Activated CD4-positive, alpha-beta T cell treated with anti-CD3 and anti-CD28 coated beads, Interleukin-2, amount 50 U/mL, for 1 hour (primary cell): ENCODE measurements around the gene TMOD3.

Source experiments
- DNase-seq: peaks from one replicate; pipeline ENCODE4 v3.0.0-alpha.2; 2020

The TMOD3 gene

GRCh38 chr15:51828621-51829375, 655 bp upstream of the TMOD3 start:
- no peak for DNase-seq

DNA sequence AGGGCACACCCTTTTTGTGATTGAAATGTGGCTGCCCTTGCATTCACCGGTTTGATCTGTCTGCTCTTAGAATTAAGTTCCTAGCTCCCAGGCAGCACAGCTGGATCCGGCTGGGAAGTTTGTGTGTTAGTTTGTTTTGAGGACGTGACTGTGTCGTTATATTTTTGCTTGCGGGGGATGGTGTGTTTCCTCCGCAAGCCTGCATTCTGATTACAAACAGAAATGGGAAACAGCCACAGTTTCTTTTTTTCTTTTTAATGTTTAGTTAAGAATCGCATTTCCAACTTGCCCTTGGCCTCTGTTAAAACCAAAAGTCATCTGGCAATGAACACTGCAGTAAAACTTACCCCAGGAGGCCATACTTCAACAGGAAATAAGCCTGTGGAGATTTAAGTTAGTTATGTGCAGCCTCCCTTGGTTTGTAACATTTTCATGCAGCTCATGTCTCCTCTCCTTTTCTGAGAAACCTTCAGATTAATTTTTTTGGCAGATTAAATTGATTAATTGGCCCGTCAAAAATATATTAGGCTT, 888 bp downstream of the TMOD3 start:
- no peak for DNase-seq

DNA sequence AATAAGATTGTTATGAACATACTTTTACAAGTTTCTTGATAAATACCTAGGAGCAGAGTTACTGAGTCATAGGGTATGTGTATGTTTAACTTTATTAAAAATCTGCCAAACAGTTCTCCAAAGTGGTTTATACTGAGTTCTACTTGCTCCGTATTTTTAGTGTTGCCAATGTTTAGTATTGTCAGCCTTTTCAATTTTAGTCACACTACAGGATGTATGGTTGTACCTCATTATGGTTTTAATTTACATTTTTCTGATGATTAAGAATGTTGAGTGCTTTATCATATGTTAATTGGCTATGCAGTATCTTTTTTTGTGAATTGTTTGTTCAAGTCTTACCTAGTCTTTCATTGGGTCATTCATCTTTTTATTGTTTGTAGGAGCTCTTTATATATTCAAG, 4.3 kb downstream of the TMOD3 start:
- no peak for DNase-seq

GRCh38 chr15:51837792-51838251, 8.4 kb downstream of the TMOD3 start:
- DNase-seq = no peak

DNA sequence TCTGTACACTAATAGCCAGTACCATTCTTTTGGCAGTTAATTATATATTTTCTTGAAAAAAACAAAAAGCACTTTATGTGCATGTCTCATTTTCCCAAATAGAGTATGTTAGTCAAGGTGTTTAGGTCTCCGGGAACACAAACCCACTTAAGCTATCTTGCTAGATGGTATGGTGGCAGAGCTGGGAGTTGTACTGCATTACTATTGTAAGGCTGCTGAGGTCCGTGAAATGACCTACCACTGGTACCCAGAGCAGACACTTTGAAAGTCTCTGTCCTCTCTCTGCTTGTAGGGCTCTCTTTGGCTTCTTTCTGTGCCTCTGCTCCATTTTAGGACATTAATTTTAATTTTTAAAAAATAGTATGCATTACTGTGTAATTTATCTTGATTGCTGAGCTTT, 8.8 kb downstream of the TMOD3 start:
- no peak for DNase-seq

DNA sequence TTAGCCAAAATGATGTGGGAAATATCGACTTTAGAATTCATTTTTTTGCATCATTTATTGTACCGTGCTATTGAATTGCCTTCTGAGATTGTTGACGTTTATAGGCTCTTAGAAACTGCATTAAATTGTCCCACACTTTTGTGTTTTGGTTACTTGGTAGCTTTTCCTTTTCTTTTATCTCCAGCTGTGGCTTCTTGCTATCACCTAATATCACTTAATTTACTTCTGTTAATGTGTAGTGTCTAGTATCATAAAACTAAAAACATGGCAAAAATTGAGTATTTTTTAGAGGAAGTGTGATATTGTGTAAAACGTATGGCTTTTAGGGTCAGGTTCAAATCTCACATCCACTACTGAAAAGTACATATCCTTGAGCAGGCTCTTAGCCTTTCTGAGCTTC, 11.2 kb downstream of the TMOD3 start:
- no peak for DNase-seq

GRCh38 chr15:51841406-51842040, 12.1 kb downstream of the TMOD3 start:
- DNase-seq = no peak

- DNase-seq = no peak
Measured at GRCh38 chr15:51842265-51842664, 12.8 kb downstream of the TMOD3 start.

- no peak for DNase-seq
Measured at GRCh38 chr15:51842852-51843737, 13.6 kb downstream of the TMOD3 start.

- no peak for DNase-seq
Measured at GRCh38 chr15:51844747-51845426, 15.4 kb downstream of the TMOD3 start.

GRCh38 chr15:51846066-51846462, 16.6 kb downstream of the TMOD3 start:
- DNase-seq = no peak

GRCh38 chr15:51846463-51847230, 17.2 kb downstream of the TMOD3 start:
- DNase-seq = no peak

GRCh38 chr15:51848811-51849210, 19.4 kb downstream of the TMOD3 start:
- no peak for DNase-seq

DNA sequence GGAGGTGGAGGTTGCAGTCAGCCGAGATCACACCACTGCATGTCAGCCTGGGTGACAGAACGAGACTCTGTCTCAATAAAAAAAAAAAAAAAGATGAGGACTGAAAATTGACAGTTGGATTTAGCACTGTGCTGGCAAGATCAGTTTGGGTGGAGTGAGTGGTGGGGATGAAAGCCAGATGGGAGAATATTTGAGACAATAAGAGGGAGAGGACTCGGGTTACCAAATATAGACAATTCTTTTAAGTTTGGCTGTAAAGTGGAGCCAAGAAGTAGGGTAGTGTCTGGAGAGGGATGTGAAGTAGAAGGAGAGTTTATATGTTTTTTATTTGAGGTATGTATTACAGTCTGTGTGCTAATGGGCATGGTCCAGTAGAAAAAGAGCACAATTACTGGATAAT, 20.4 kb downstream of the TMOD3 start:
- DNase-seq = no peak

DNA sequence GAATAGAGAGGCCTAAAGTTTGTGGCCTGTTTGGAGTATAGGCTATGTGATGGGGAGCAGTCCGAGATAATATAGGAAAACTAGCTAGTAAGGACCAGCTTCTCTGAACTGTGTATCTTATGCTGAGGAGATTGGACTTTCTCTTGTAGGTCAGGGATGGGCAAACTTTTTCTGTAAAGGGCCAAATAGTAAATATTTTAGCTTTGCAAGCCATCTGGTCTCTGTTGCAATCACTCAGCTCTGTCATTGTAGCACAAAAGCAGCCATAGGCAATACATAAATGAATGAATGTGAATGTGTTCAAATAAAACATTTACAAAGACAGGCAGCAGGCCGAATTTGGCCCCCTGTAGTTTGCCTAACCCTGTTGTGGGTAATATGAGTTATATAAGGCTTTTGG, 24.5 kb downstream of the TMOD3 start:
- no peak for DNase-seq

DNA sequence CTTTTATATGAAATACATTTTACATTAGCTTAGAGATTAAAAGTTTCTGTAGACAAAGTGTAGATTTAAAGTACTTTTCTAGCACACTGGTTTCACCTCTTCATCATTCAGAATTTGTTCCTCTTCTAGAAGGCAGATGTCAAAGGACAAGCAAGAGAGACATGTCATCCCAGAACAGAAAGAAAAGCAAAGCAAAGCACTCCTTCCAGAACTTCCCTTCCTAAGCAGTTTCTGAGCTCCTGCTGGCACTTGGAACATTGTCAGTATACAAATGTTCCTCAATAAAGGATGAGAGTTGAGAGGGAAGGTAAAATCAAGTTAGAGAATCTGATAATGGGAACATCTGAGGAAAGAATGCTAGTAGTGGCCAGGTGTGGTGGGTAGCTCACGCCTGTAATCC, 26.2 kb downstream of the TMOD3 start:
- no peak for DNase-seq

DNA sequence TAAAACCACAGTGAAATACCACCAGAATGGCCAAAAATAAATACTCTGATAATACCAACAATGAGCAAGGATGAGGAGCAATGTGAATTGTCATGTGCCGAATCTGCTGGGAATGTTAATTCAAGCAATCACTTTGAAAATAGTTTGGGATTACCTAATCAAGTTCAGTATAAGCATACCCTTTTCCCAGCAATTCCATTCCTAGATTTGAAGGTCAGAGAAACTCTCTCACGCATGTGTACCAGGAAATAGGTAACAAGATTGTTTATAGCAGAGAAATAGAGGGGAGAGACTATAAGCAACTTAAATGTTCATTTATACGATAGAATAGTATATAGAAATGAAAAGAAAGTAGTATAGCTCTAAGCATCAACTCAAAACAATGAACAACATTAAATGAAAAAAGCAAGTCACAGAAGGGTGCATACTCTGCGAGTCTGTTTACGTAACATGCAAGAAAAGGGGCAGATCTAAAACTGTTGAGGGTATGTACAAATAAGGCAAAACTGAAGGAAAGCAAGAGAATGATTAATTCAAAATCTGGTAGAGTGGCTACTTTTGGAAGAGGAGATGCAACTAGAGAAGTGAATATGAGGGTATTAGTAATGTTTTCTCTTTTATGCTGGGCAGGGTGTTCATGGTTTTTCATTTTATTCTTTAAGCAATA, 27.4 kb downstream of the TMOD3 start:
- DNase-seq = no peak

DNA sequence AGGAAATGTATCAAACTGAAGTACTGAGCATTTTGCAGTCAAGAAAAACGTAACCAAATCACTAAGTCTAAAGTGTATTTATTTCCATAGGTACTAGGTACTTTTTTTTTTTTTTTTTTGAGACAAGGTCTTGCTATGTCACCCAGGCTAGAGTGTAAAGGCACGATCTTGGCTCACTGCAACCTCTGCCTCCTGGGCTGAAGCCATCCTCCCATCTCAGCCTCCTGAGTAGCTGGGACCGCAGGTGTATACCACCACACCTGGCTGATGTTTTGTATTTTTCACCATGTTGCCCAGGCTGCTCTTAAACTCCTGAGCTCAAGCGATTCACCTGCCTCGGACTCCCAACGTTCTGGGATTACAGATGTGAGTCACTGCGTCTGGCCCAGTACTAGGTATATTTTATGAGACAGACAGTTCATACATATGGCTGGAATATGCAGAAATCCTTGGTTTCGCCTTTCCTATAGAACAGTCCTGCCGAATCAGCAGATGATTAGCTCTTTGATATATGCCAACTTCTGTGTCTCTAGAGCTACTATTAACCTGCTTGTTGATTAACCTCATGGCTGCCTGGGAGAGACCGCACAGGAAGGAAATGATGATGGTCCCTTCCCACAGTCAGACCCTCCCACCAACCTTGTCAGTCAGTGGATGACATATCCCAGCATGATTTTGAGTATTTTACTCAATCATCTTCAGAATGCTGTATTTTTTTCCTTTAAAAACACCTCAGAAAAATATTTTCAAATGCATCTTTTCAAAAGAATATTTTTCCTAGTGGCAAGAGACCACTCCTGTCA, 32.3 kb downstream of the TMOD3 start:
- peak; percentile 49 for DNase-seq

- no peak for DNase-seq
Measured at GRCh38 chr15:51863131-51863530, 33.7 kb downstream of the TMOD3 start.

DNA sequence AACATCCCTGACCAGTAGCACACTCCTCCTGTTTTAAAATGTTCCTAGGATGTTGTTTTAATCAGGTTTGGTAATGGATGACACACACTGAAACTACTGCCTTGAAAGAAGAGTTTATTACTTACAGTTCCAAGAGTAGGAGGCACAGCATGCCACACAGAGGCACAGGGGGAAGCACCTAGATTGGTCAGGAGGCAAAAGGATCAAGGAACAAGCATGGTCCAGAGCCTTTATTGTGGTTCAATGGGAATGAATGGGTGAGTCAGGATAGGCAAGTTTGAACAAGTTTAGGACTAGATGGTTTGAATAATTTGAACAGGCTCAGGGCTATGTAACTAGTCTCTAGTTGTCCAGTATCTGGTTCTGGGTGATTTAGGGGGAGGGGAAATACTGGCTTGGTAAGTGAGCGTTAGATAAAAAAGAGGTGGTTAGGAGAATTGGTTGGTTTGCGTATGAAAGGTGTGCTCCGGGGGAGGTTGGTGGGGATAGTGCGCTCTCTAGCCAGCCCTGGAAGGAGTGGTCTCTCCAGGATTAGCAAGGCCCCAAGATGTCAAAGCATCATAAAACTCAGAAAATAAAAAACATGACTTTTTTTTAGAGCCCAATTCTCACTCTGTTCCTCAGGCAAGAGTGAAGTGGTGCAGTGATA, 35.1 kb downstream of the TMOD3 start:
- no peak for DNase-seq
